ENCODE measurements around the gene IGFBP7.

Gene IGFBP7

GRCh38 chr4:57013543-57014120, 96.6 kb downstream of the IGFBP7 start:
- peaks cover 65% of the 10 kb centered on the region for H3K36me3 ChIP-seq (ENCODE audit: insufficient read depth, insufficient read length, low read length)

GRCh38 chr4:56999751-57000150, 110.4 kb downstream of the IGFBP7 start:
- H3K4me1 ChIP-seq (ENCODE audit: insufficient read depth, insufficient read length), result no peaks in the 10 kb centered on the region
- no peak for TF ChIP-seq YY1 (IDR thresholded peaks at IDR 0.05; ENCODE audit: insufficient read depth, insufficient read length)
- no peak for TF ChIP-seq SUZ12 (IDR thresholded peaks at IDR 0.05; ENCODE audit: extremely low read depth, insufficient read depth, insufficient read length)
- no peak for TF ChIP-seq ZNF274 (IDR thresholded peaks at IDR 0.05; ENCODE audit: low read depth, low read length)
- no peak overlapping the region for H3K9ac ChIP-seq (ENCODE audit: insufficient read length, low read depth)
- no peaks in the 10 kb centered on the region for H3K9me3 ChIP-seq (ENCODE audit: insufficient read depth, low read length)
- H3K27me3 ChIP-seq (ENCODE audit: insufficient read depth, insufficient read length), result no peaks in the 10 kb centered on the region
- no peak overlapping the region for H3K4me3 ChIP-seq (ENCODE audit: insufficient read length, low read depth)
- H3K36me3 ChIP-seq (ENCODE audit: insufficient read depth, insufficient read length, low read length), result peaks cover 68% of the 10 kb centered on the region
- no peak for DNase-seq (ENCODE audit: low read depth, low spot score)

More at GRCh38 chr4:57013543-57014120, 96.6 kb downstream of the IGFBP7 start:
- Histone ChIP-seq H3K9ac (ENCODE audit: insufficient read length, low read depth) (no peak overlapping the region), H3K9me3 (ENCODE audit: insufficient read depth, low read length) (no peaks in the 10 kb centered on the region), H3K4me1 (ENCODE audit: insufficient read depth, insufficient read length) (no peaks in the 10 kb centered on the region), H3K4me3 (ENCODE audit: insufficient read length, low read depth) (no peak overlapping the region), H3K27me3 (ENCODE audit: insufficient read depth, insufficient read length) (no peaks in the 10 kb centered on the region)
- TF ChIP-seq ZNF274 (IDR thresholded peaks at IDR 0.05; ENCODE audit: low read depth, low read length) (no peak), SUZ12 (IDR thresholded peaks at IDR 0.05; ENCODE audit: extremely low read depth, insufficient read depth, insufficient read length) (no peak), YY1 (IDR thresholded peaks at IDR 0.05; ENCODE audit: insufficient read depth, insufficient read length) (no peak)
- DNase-seq (ENCODE audit: low read depth, low spot score), result no peak

DNA sequence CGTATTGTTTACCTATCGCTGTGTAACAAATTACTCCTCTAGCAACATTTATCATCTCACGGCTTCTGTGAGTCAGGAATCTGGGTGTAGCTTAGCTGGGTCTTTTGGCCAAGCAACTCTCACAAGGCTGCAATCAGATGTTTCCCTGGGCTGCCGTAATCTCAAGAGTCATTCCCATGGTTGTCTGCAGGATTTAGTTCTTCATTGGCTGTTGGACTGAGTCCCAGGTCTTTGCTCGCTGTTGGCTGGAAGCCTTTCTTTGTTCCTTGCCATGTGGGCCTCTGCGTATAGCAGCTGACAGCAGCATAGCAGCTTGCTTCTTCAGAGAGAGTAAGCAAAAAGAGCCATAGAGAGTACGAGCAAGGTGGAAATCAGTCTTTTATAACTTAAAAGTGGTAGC, 114.7 kb downstream of the IGFBP7 start:
- no peak for DNase-seq (ENCODE audit: low read depth, low spot score)

GRCh38 chr4:56990109-56990905, 119.9 kb downstream of the IGFBP7 start:
- DNase-seq (ENCODE audit: low read depth, low spot score), result no peak
- H3K9ac ChIP-seq (ENCODE audit: insufficient read length, low read depth), result no peak overlapping the region
- H3K4me1 ChIP-seq (ENCODE audit: insufficient read depth, insufficient read length), result no peaks in the 10 kb centered on the region
- no peaks in the 10 kb centered on the region for H3K9me3 ChIP-seq (ENCODE audit: insufficient read depth, low read length)
- H3K36me3 ChIP-seq (ENCODE audit: insufficient read depth, insufficient read length, low read length), result peaks cover 69% of the 10 kb centered on the region
- H3K27me3 ChIP-seq (ENCODE audit: insufficient read depth, insufficient read length), result no peaks in the 10 kb centered on the region
- no peak overlapping the region for H3K4me3 ChIP-seq (ENCODE audit: insufficient read length, low read depth)
- TF ChIP-seq SUZ12 (IDR thresholded peaks at IDR 0.05; ENCODE audit: extremely low read depth, insufficient read depth, insufficient read length), result no peak

More for the DNA sequence above, 114.7 kb downstream of the IGFBP7 start:
- Histone ChIP-seq H3K4me1 (ENCODE audit: insufficient read depth, insufficient read length) (no peaks in the 10 kb centered on the region), H3K36me3 (ENCODE audit: insufficient read depth, insufficient read length, low read length) (peaks cover 60% of the 10 kb centered on the region), H3K4me3 (ENCODE audit: insufficient read length, low read depth) (no peak overlapping the region), H3K27me3 (ENCODE audit: insufficient read depth, insufficient read length) (no peaks in the 10 kb centered on the region), H3K9me3 (ENCODE audit: insufficient read depth, low read length) (no peaks in the 10 kb centered on the region), H3K9ac (ENCODE audit: insufficient read length, low read depth) (no peak overlapping the region)
- TF ChIP-seq ZNF274 (IDR thresholded peaks at IDR 0.05; ENCODE audit: low read depth, low read length) (no peak), SUZ12 (IDR thresholded peaks at IDR 0.05; ENCODE audit: extremely low read depth, insufficient read depth, insufficient read length) (no peak), YY1 (IDR thresholded peaks at IDR 0.05; ENCODE audit: insufficient read depth, insufficient read length) (no peak)

GRCh38 chr4:56986952-56987351, 123.2 kb downstream of the IGFBP7 start:
- Histone ChIP-seq H3K4me3 (ENCODE audit: insufficient read length, low read depth) (no peak overlapping the region), H3K36me3 (ENCODE audit: insufficient read depth, insufficient read length, low read length) (peaks cover 65% of the 10 kb centered on the region), H3K27me3 (ENCODE audit: insufficient read depth, insufficient read length) (no peaks in the 10 kb centered on the region), H3K4me1 (ENCODE audit: insufficient read depth, insufficient read length) (no peaks in the 10 kb centered on the region), H3K9ac (ENCODE audit: insufficient read length, low read depth) (no peak overlapping the region), H3K9me3 (ENCODE audit: insufficient read depth, low read length) (no peaks in the 10 kb centered on the region)
- DNase-seq (ENCODE audit: low read depth, low spot score), result no peak
- TF ChIP-seq SUZ12 (IDR thresholded peaks at IDR 0.05; ENCODE audit: extremely low read depth, insufficient read depth, insufficient read length) (no peak), YY1 (IDR thresholded peaks at IDR 0.05; ENCODE audit: insufficient read depth, insufficient read length) (no peak), ZNF274 (IDR thresholded peaks at IDR 0.05; ENCODE audit: low read depth, low read length) (no peak)

GRCh38 chr4:56986192-56986591, 124.0 kb downstream of the IGFBP7 start:
- no peaks in the 10 kb centered on the region for H3K4me1 ChIP-seq (ENCODE audit: insufficient read depth, insufficient read length)
- H3K9me3 ChIP-seq (ENCODE audit: insufficient read depth, low read length), result no peaks in the 10 kb centered on the region
- no peak overlapping the region for H3K4me3 ChIP-seq (ENCODE audit: insufficient read length, low read depth)
- peaks cover 60% of the 10 kb centered on the region for H3K36me3 ChIP-seq (ENCODE audit: insufficient read depth, insufficient read length, low read length)
- no peak for DNase-seq (ENCODE audit: low read depth, low spot score)
- H3K27me3 ChIP-seq (ENCODE audit: insufficient read depth, insufficient read length), result no peaks in the 10 kb centered on the region
- no peak overlapping the region for H3K9ac ChIP-seq (ENCODE audit: insufficient read length, low read depth)
- TF ChIP-seq ZNF274 (IDR thresholded peaks at IDR 0.05; ENCODE audit: low read depth, low read length), result no peak
- TF ChIP-seq SUZ12 (IDR thresholded peaks at IDR 0.05; ENCODE audit: extremely low read depth, insufficient read depth, insufficient read length), result no peak
- TF ChIP-seq YY1 (IDR thresholded peaks at IDR 0.05; ENCODE audit: insufficient read depth, insufficient read length), result no peak

DNA sequence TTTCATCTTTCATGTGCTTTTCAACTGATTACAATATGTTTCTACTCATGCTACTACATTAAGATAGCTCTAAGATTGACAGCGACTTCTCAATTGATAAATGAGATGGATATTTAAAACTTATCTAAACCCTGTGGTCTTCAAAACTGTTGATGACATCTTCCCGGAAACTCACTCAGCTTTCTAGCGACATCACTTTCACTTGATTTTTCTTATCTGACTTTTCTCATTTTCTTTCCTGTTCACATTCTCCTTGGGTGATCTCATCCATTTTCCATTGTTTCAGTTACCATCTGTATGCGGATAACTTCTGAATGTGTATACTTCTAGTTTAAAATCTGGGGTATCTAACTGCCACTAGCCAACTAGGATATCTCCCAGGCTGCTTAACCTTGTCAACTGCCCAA, 128.4 kb downstream of the IGFBP7 start:
- Histone ChIP-seq H3K9me3 (ENCODE audit: insufficient read depth, low read length) (no peaks in the 10 kb centered on the region), H3K9ac (ENCODE audit: insufficient read length, low read depth) (no peak overlapping the region), H3K27me3 (ENCODE audit: insufficient read depth, insufficient read length) (no peaks in the 10 kb centered on the region), H3K4me1 (ENCODE audit: insufficient read depth, insufficient read length) (no peaks in the 10 kb centered on the region), H3K36me3 (ENCODE audit: insufficient read depth, insufficient read length, low read length) (peaks cover 30% of the 10 kb centered on the region), H3K4me3 (ENCODE audit: insufficient read length, low read depth) (no peak overlapping the region)
- DNase-seq (ENCODE audit: low read depth, low spot score), result no peak
- TF ChIP-seq YY1 (IDR thresholded peaks at IDR 0.05; ENCODE audit: insufficient read depth, insufficient read length), result no peak
- TF ChIP-seq SUZ12 (IDR thresholded peaks at IDR 0.05; ENCODE audit: extremely low read depth, insufficient read depth, insufficient read length), result no peak
- no peak for TF ChIP-seq ZNF274 (IDR thresholded peaks at IDR 0.05; ENCODE audit: low read depth, low read length)
